CD4-positive, alpha-beta memory T cell (primary cell): ENCODE results near the gene PSMF1. TPM values are rescaled to one million over a fixed set of nuclear protein-coding genes. Genes with fewer than 3 reads are reported as not detected.
A peak's percentile ranks its signal among the peaks of the same experiment; 100 is the strongest.

Source experiments
- CTCF ChIA-PET: fragments of 350-600 bp; sonication (Branson Sonifier 250); formaldehyde crosslinking; loops from one replicate; lab custom pipeline; 2021; ENCODE audit warnings: inconsistent platforms; ENCODE audit not compliant: partially characterized antibody; lab: Charles Lee
- POLR2A ChIA-PET: fragments of 350-600 bp; sonication (Branson Sonifier 250); formaldehyde crosslinking; loops from one replicate; lab custom pipeline; 2021; ENCODE audit not compliant: partially characterized antibody; lab: Charles Lee
- DNase-seq, 5 donors: peaks; one replicate each; pipeline versions ENCODE4 v3.0.0 to v3.0.0-alpha.2; 2020 to 2022; ENCODE audit warnings: mixed read lengths in 1 of 5
- H3K27ac ChIP-seq: one replicate; pipeline ENCODE4 v1.7.0; 2013; ENCODE audit warnings: low read depth, low read length
- H3K27me3 ChIP-seq: 2 replicates; pipeline ENCODE4 v1.7.0; 2013; ENCODE audit warnings: mild to moderate bottlenecking, low read length, moderate library complexity; ENCODE audit not compliant: insufficient read depth
- H3K36me3 ChIP-seq: 2 replicates; pipeline ENCODE4 v1.7.0; 2013; ENCODE audit warnings: mild to moderate bottlenecking, low read length, moderate library complexity; ENCODE audit not compliant: insufficient read depth
- H3K4me1 ChIP-seq: 2 replicates; pipeline ENCODE4 v1.7.0; 2013; ENCODE audit warnings: mild to moderate bottlenecking, low read length, moderate library complexity; ENCODE audit not compliant: insufficient read depth
- H3K4me3 ChIP-seq, 2 donors: one replicate each; pipeline ENCODE4 v1.7.0; 2013; ENCODE audit warnings: low read length in 2 of 2, mild to moderate bottlenecking in 1 of 2
- H3K9me3 ChIP-seq, 2 donors: one replicate each; pipeline ENCODE4 v1.7.0; 2013; ENCODE audit warnings: low read length in 2 of 2, control low read depth in 1 of 2; ENCODE audit not compliant: control insufficient read depth in 1 of 2
- H3K27ac Mint-ChIP-seq, 7 donors: one replicate each; pipeline ENCODE4 v1.8.0; 2020 to 2021; ENCODE audit warnings: mixed read lengths in 7 of 7, mild to moderate bottlenecking in 6 of 7, inconsistent platforms in 3 of 7, moderate library complexity in 3 of 7
- H3K27me3 Mint-ChIP-seq, 2 donors: one replicate each; pipeline ENCODE4 v1.8.0; 2020 to 2021; ENCODE audit warnings: mixed read lengths in 2 of 2
- H3K36me3 Mint-ChIP-seq, 2 donors: one replicate each; pipeline ENCODE4 v1.8.0; 2020 to 2021; ENCODE audit warnings: mixed read lengths in 2 of 2, inconsistent platforms in 1 of 2, mild to moderate bottlenecking in 1 of 2
- H3K4me1 Mint-ChIP-seq, 4 donors: one replicate each; pipeline ENCODE4 v1.8.0; 2020 to 2021; ENCODE audit warnings: mixed read lengths in 4 of 4, mild to moderate bottlenecking in 1 of 4
- H3K4me3 Mint-ChIP-seq, 8 donors: one replicate each; pipeline ENCODE4 v1.8.0; 2020 to 2021; ENCODE audit warnings: mixed read lengths in 8 of 8, mild to moderate bottlenecking in 7 of 8, moderate library complexity in 6 of 8, inconsistent platforms in 3 of 8
- H3K9me3 Mint-ChIP-seq, 8 donors: one replicate each; pipeline ENCODE4 v1.8.0; 2020 to 2021; ENCODE audit warnings: mixed read lengths in 8 of 8, mild to moderate bottlenecking in 5 of 8, inconsistent platforms in 3 of 8, moderate library complexity in 1 of 8
- intact Hi-C: fragments of 100-400 bp; cut with micrococcal nuclease; formaldehyde crosslinking; loops from one replicate; pipeline ENCODE4 v1.15.1; 2023
- polyA plus RNA-seq, 2 donors: library from polyadenylated mRNA; unstranded; fragments of 300-500 nt; fragmentation: Illumina TruSeq; gene quantifications; one replicate each; pipeline ENCODE4 v1.2.3, GENCODE V29; 2021
- total RNA-seq, 2 experiments: library from RNA; stranded (reverse); gene quantifications; one replicate each; pipeline ENCODE4 v1.2.3, GENCODE V29; 2021

PSMF1 gene
- total and polyA plus RNA-seq, 4 experiments from 2014 or later: 118 to 189 (median 128) TPM

GRCh38 chr20:1130847-1131246 lies 12.4 kb downstream of the PSMF1 start:
- no peaks in the 10 kb centered on the region for H3K9me3 ChIP-seq
- peaks cover 31 to 50% (median 39%) of the 10 kb centered on the region in 4 donors for H3K4me1 Mint-ChIP-seq
- peak overlapping the region in 2 of 7 donors; percentile 1 to 61 for H3K27ac Mint-ChIP-seq
- H3K36me3 ChIP-seq: peaks cover 71% of the 10 kb centered on the region
- ChIA-PET POLR2A (interaction anchor here (1.0 kb wide), 1 partner anchor 12 kb away, joined by 3 read pairs; the partner anchor contains the start of gene PSMF1), CTCF (interaction anchor here (1.4 kb wide), 1 partner anchor 22 kb away, joined by 3 read pairs; no protein-coding TSS in a partner anchor)
- peaks cover 83 to 85% of the 10 kb centered on the region in 2 donors for H3K36me3 Mint-ChIP-seq
- peaks cover 19% of the 10 kb centered on the region for H3K4me1 ChIP-seq
- H3K27me3 ChIP-seq: no peaks in the 10 kb centered on the region
- no peak overlapping the region for H3K4me3 Mint-ChIP-seq
- H3K4me3 ChIP-seq: no peak overlapping the region
- DNase-seq: no peak
- intact Hi-C loops: no loop called here
- H3K9me3 Mint-ChIP-seq: no peaks in the 10 kb centered on the region
- no peaks in the 10 kb centered on the region for H3K27me3 Mint-ChIP-seq
- no peak overlapping the region for H3K27ac ChIP-seq

GRCh38 chr20:1131354-1131753 lies 13.0 kb downstream of the PSMF1 start:
- peaks cover 72% of the 10 kb centered on the region for H3K36me3 ChIP-seq
- H3K4me1 ChIP-seq: peaks cover 19% of the 10 kb centered on the region
- ChIA-PET CTCF (interaction anchor here (1.4 kb wide), 1 partner anchor 23 kb away, joined by 3 read pairs; no protein-coding TSS in a partner anchor), POLR2A (interaction anchor here (0.6 to 1.0 kb wide), 2 partner anchors 13 to 1532 kb away, joined by 3 read pairs; partner anchors contain the start of genes IDH3B and PSMF1)
- H3K9me3 ChIP-seq: no peaks in the 10 kb centered on the region
- no peak for DNase-seq
- no peaks in the 10 kb centered on the region for H3K27me3 ChIP-seq
- Mint-ChIP-seq H3K36me3 (peaks cover 83 to 85% of the 10 kb centered on the region in 2 donors), H3K9me3 (no peaks in the 10 kb centered on the region), H3K4me3 (no peak overlapping the region), H3K4me1 (peaks cover 28 to 54% (median 36%) of the 10 kb centered on the region in 4 donors), H3K27ac (peak overlapping the region in 1 of 7 donors; percentile 1), H3K27me3 (no peaks in the 10 kb centered on the region)
- H3K4me3 ChIP-seq: no peak overlapping the region
- intact Hi-C loops: no loop called here
- H3K27ac ChIP-seq: no peak overlapping the region

GRCh38 chr20:1134355-1134754 lies 16.0 kb downstream of the PSMF1 start:
- Mint-ChIP-seq H3K27ac (no peak overlapping the region), H3K4me1 (peaks cover 23 to 52% (median 31%) of the 10 kb centered on the region in 4 donors), H3K9me3 (no peaks in the 10 kb centered on the region), H3K36me3 (peaks cover 85 to 91% of the 10 kb centered on the region in 2 donors), H3K27me3 (no peaks in the 10 kb centered on the region), H3K4me3 (no peak overlapping the region)
- intact Hi-C loops: no loop called here
- H3K4me1 ChIP-seq: peaks cover 19% of the 10 kb centered on the region
- ChIA-PET POLR2A (no interaction called here), CTCF (interaction anchor here (1.3 kb wide), 1 partner anchor 25 kb away, joined by 4 read pairs; no protein-coding TSS in a partner anchor)
- no peaks in the 10 kb centered on the region for H3K9me3 ChIP-seq
- H3K27me3 ChIP-seq: no peaks in the 10 kb centered on the region
- H3K4me3 ChIP-seq: no peak overlapping the region
- H3K36me3 ChIP-seq: peaks cover 69% of the 10 kb centered on the region
- DNase-seq: no peak
- H3K27ac ChIP-seq: no peak overlapping the region

GRCh38 chr20:1134836-1135235 lies 16.4 kb downstream of the PSMF1 start:
- H3K4me1 Mint-ChIP-seq: peaks cover 23 to 47% (median 29%) of the 10 kb centered on the region in 4 donors
- peaks cover 65% of the 10 kb centered on the region for H3K36me3 ChIP-seq
- no peak overlapping the region for H3K4me3 ChIP-seq
- POLR2A ChIA-PET: no interaction called here
- CTCF ChIA-PET: interaction anchor here (1.3 kb wide), 1 partner anchor 26 kb away, joined by 4 read pairs; no protein-coding TSS in a partner anchor
- H3K9me3 ChIP-seq: no peaks in the 10 kb centered on the region
- intact Hi-C loops: no loop called here
- H3K27me3 Mint-ChIP-seq: no peaks in the 10 kb centered on the region
- H3K27me3 ChIP-seq: no peaks in the 10 kb centered on the region
- peaks cover 85 to 89% of the 10 kb centered on the region in 2 donors for H3K36me3 Mint-ChIP-seq
- no peak overlapping the region for H3K4me3 Mint-ChIP-seq
- no peak overlapping the region for H3K27ac ChIP-seq
- no peaks in the 10 kb centered on the region for H3K9me3 Mint-ChIP-seq
- no peak for DNase-seq
- peak overlapping the region in 2 of 7 donors; percentile 25 to 35 for H3K27ac Mint-ChIP-seq
- peaks cover 19% of the 10 kb centered on the region for H3K4me1 ChIP-seq

GRCh38 chr20:1137236-1137635 lies 18.8 kb downstream of the PSMF1 start:
- no peaks in the 10 kb centered on the region for H3K27me3 ChIP-seq
- intact Hi-C loops: no loop called here

GRCh38 chr20:1144401-1145172 lies 26.2 kb downstream of the PSMF1 start:
- Mint-ChIP-seq H3K9me3 (no peaks in the 10 kb centered on the region), H3K4me1 (peaks cover 21 to 32% (median 25%) of the 10 kb centered on the region in 4 donors), H3K4me3 (no peak overlapping the region), H3K27me3 (no peaks in the 10 kb centered on the region), H3K36me3 (peaks cover 52 to 86% of the 10 kb centered on the region in 2 donors), H3K27ac (peak overlapping the region in 1 of 7 donors; percentile 0)
- intact Hi-C loops: no loop called here
- no peaks in the 10 kb centered on the region for H3K9me3 ChIP-seq
- H3K4me3 ChIP-seq: no peak overlapping the region
- H3K27me3 ChIP-seq: no peaks in the 10 kb centered on the region
- H3K27ac ChIP-seq: no peak overlapping the region
- POLR2A ChIA-PET: no interaction called here
- CTCF ChIA-PET: no interaction called here
- no peak for DNase-seq
- peaks cover 4% of the 10 kb centered on the region for H3K4me1 ChIP-seq
- H3K36me3 ChIP-seq: peaks cover 22% of the 10 kb centered on the region

More at GRCh38 chr20:1137236-1137635, 18.8 kb downstream of the PSMF1 start:
- H3K4me1 Mint-ChIP-seq: peaks cover 10 to 25% (median 17%) of the 10 kb centered on the region in 4 donors
- H3K27me3 Mint-ChIP-seq: no peaks in the 10 kb centered on the region
- no peak overlapping the region for H3K27ac ChIP-seq
- H3K27ac Mint-ChIP-seq: peak overlapping the region in 2 of 7 donors; percentile 3 to 75
- no peaks in the 10 kb centered on the region for H3K9me3 Mint-ChIP-seq
- DNase-seq: no peak
- ChIA-PET POLR2A (no interaction called here), CTCF (no interaction called here)
- H3K36me3 Mint-ChIP-seq: peaks cover 76 to 83% of the 10 kb centered on the region in 2 donors
- H3K4me1 ChIP-seq: peaks cover 5% of the 10 kb centered on the region
- peaks cover 50% of the 10 kb centered on the region for H3K36me3 ChIP-seq
- H3K4me3 ChIP-seq: no peak overlapping the region
- H3K9me3 ChIP-seq: no peaks in the 10 kb centered on the region
- no peak overlapping the region for H3K4me3 Mint-ChIP-seq

GRCh38 chr20:1146957-1147356 lies 28.6 kb downstream of the PSMF1 start:
- no peak overlapping the region for H3K4me3 ChIP-seq
- peaks cover 4% of the 10 kb centered on the region for H3K4me1 ChIP-seq
- H3K36me3 ChIP-seq: peaks cover 17% of the 10 kb centered on the region
- Mint-ChIP-seq H3K9me3 (peaks cover 0 to 2% (median 0%) of the 10 kb centered on the region in 8 donors), H3K36me3 (peaks cover 50 to 81% of the 10 kb centered on the region in 2 donors), H3K4me1 (peaks cover 19 to 33% (median 29%) of the 10 kb centered on the region in 4 donors), H3K4me3 (no peak overlapping the region), H3K27me3 (no peaks in the 10 kb centered on the region), H3K27ac (no peak overlapping the region)
- no peak for DNase-seq
- intact Hi-C loops: no loop called here
- H3K27me3 ChIP-seq: no peaks in the 10 kb centered on the region
- ChIA-PET POLR2A (no interaction called here), CTCF (no interaction called here)
- no peaks in the 10 kb centered on the region for H3K9me3 ChIP-seq
- no peak overlapping the region for H3K27ac ChIP-seq
